ENCODE results near the gene DAPP1. TPM values are rescaled to one million over a fixed set of nuclear protein-coding genes. Genes with fewer than 3 reads are reported as not detected.

DAPP1 gene
- total and polyA plus RNA-seq, 10 donors = 20.0 to 49.4 (median 37.2) TPM

DNA sequence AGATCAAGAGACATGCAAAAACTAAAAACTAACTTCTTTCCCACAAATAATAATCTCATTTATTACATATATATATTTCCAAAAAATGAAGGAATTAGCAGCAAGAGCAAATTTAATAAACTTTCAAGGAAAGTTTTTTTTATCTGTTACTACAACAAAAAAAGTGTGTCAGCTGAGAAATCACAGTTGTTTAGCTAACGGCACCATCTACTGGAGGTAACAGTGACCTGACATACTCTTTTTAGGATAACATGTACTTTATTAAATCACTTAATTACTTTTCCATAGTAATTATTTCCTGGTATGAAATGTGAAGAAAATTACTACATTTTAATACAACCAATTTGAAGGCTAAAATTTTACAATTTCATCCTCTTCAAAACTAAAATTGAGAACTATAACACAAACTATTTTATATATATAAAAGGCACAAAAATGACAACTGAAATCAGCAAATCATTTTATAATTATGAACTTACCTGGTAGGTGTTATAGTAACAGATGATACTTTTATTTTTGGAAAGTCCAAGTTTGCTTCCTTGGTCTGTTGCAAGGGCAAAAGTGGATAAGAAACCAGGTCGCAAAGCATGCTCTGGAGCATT, 68.5 kb downstream of the DAPP1 start:
- intact Hi-C loops (cut with DNase I; ENCODE audit: low total_unique reads) = no loop called here
- Histone ChIP-seq H3K27ac (no peak overlapping the region), H3K4me3 (no peak overlapping the region), H3K9me3 (no peaks in the 10 kb centered on the region), H3K27me3 (replicated peaks in 1 of 7) (no peaks in the 10 kb centered on the region), H3K36me3 (peaks cover 0 to 85% (median 58%) of the 10 kb centered on the region in 6 donors), H3K4me1 (peaks cover 0 to 31% (median 13%) of the 10 kb centered on the region in 6 donors)
- no peak for DNase-seq
- 73 to 86% (median 77%) methylated on average over 2 of the region's 2 CpGs for WGBS, 5 donors
- no peak for TF ChIP-seq POLR2A (IDR thresholded peaks at IDR 0.05)
- TF ChIP-seq, protein P1, sequence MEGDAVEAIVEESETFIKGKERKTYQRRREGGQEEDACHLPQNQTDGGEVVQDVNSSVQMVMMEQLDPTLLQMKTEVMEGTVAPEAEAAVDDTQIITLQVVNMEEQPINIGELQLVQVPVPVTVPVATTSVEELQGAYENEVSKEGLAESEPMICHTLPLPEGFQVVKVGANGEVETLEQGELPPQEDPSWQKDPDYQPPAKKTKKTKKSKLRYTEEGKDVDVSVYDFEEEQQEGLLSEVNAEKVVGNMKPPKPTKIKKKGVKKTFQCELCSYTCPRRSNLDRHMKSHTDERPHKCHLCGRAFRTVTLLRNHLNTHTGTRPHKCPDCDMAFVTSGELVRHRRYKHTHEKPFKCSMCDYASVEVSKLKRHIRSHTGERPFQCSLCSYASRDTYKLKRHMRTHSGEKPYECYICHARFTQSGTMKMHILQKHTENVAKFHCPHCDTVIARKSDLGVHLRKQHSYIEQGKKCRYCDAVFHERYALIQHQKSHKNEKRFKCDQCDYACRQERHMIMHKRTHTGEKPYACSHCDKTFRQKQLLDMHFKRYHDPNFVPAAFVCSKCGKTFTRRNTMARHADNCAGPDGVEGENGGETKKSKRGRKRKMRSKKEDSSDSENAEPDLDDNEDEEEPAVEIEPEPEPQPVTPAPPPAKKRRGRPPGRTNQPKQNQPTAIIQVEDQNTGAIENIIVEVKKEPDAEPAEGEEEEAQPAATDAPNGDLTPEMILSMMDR (IDR thresholded peaks at IDR 0.05 in 8 of 11, conservative IDR thresholded peaks at IDR 0.05 in 3 of 11) = peak in 9 of 11 experiments; percentile 6 to 51 (median 37)
- no peak for TF ChIP-seq POLR2AphosphoS5 (IDR thresholded peaks at IDR 0.05)

DNA sequence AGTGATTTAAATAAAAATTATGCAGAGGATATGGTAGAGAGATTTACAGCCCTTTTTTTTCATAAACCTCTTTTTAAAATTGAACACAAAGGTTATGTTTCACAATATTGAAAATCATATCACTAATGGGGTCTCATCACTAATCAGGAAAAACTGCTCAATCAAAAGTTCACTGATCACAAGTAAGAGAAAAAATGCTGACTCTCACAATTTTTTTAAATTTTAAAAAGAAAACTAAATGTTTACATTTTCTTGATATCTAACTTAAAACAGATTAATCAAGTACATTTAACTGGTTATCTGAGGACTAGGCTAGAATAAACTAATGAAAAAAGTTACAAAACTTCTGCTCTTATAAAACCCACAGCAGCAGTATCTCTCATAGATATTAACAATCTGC, 69.1 kb downstream of the DAPP1 start:
- Histone ChIP-seq H3K27ac (no peak overlapping the region), H3K36me3 (peaks cover 0 to 79% (median 53%) of the 10 kb centered on the region in 6 donors), H3K4me3 (no peak overlapping the region), H3K4me1 (peaks cover 0 to 36% (median 17%) of the 10 kb centered on the region in 6 donors), H3K9me3 (no peaks in the 10 kb centered on the region), H3K27me3 (replicated peaks in 1 of 7) (no peaks in the 10 kb centered on the region)
- TF ChIP-seq, protein P1 (IDR thresholded peaks at IDR 0.05 in 8 of 11, conservative IDR thresholded peaks at IDR 0.05 in 3 of 11) = no peak
- TF ChIP-seq POLR2AphosphoS5 (IDR thresholded peaks at IDR 0.05) = no peak
- TF ChIP-seq POLR2A (IDR thresholded peaks at IDR 0.05) = no peak
- no peak for DNase-seq
- intact Hi-C loops (cut with DNase I; ENCODE audit: low total_unique reads) = no loop called here

DNA sequence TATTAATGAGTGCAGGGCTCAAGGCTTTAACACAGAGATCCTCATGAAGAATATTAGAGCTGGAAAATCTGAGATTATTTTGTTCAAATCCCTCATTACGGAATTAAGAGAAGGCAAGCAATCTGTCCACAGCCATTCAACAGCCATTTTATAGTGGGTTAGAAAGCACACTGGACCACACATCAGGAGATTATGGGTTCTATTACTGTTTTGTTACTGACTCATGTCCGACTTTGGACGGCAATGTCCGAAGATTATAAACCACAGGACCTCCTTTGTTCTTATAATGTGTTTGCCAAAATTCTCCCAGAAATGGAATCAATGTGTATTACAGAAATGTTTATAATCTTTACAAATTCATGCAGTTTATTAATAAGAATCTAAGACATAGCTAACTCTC, 69.5 kb downstream of the DAPP1 start:
- Histone ChIP-seq H3K27me3 (replicated peaks in 1 of 7) (no peaks in the 10 kb centered on the region), H3K9me3 (no peaks in the 10 kb centered on the region), H3K36me3 (peaks cover 0 to 75% (median 48%) of the 10 kb centered on the region in 6 donors), H3K4me1 (peaks cover 0 to 41% (median 21%) of the 10 kb centered on the region in 6 donors), H3K4me3 (no peak overlapping the region), H3K27ac (no peak overlapping the region)
- WGBS, 5 donors = 95 to 98% (median 96%) methylated on average over 4 of the region's 4 CpGs
- DNase-seq = no peak
- intact Hi-C loops (cut with DNase I; ENCODE audit: low total_unique reads) = no loop called here
- TF ChIP-seq POLR2A (IDR thresholded peaks at IDR 0.05) (no peak), POLR2AphosphoS5 (IDR thresholded peaks at IDR 0.05) (no peak)
- TF ChIP-seq, protein P1 (IDR thresholded peaks at IDR 0.05 in 8 of 11, conservative IDR thresholded peaks at IDR 0.05 in 3 of 11) = no peak

DNA sequence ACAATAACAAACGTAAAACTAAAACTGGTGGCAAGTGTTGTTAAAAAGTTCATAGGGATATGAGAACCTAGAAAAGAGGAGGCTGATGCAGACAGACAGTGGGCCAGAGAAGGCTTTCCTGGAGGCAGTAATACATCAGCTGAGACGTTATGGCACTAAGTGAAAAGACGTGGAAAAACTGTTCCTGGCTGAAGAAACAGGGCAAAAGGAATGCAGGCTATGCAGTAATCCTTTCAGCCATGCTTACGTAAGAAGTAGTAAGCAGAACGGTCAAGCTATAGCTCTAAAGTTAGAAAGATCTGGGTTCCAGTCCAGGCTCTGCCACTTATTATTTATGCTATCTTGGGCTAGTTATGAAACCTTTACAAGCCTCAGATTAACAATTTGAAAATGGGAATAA, 71.2 kb downstream of the DAPP1 start:
- peaks cover 2 to 58% (median 36%) of the 10 kb centered on the region in 6 donors for H3K4me1 ChIP-seq
- TF ChIP-seq, protein P1 (IDR thresholded peaks at IDR 0.05 in 8 of 11, conservative IDR thresholded peaks at IDR 0.05 in 3 of 11) = no peak
- no peak for TF ChIP-seq POLR2AphosphoS5 (IDR thresholded peaks at IDR 0.05)
- TF ChIP-seq POLR2A (IDR thresholded peaks at IDR 0.05) = no peak
- DNase-seq = no peak
- H3K27me3 ChIP-seq (replicated peaks in 1 of 7) = no peaks in the 10 kb centered on the region
- H3K9me3 ChIP-seq = no peaks in the 10 kb centered on the region
- peaks cover 0 to 65% (median 35%) of the 10 kb centered on the region in 6 donors for H3K36me3 ChIP-seq
- no peak overlapping the region for H3K4me3 ChIP-seq
- 73 to 87% (median 77%) methylated on average over 5 of the region's 5 CpGs for WGBS, 5 donors
- intact Hi-C loops (cut with DNase I; ENCODE audit: low total_unique reads) = no loop called here
- no peak overlapping the region for H3K27ac ChIP-seq
